ENCODE data around the gene CNIH4. TPM values are rescaled to one million over a fixed set of nuclear protein-coding genes. Genes with fewer than 3 reads are reported as not detected.

Gene CNIH4
- total RNA-seq, 1 experiment from 2014 or later, result 48.9 TPM

DNA sequence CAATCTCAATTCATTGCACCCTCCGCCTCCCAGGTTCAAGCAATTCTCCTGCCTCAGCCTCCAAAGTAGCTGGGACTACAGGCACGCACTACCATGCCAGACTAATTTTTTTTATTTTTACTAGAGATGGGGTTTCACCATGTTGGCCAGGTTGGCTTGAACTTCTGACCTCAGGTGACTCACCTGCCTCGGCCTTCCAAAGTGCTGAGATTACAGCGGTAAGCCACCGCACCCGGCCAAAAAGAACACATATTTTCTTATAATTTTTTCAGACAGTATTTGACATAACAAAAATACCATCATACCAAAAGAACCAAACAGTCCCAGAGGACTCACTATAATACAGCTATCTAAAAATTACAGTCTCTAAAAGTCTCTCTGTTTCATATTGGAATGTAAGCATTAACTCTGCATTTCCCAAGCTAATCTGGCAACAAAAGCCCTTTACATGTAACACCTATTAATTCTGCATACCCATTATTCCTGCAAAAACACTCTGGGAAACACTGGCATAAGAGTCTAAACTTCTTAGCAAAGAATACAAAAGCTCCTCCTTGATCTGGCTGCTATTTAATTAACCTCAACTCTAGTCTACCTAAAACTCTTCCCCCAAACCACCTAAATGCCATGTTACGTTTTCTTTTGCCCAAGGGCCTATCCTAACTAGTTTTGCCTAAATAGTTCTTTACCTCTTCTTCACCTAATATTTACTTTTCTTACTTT, 51.1 kb downstream of the CNIH4 start:
- Histone ChIP-seq H3K79me2 (ENCODE audit: insufficient read depth, low read length) (peaks cover 29% of the 10 kb centered on the region), H3K27me3 (ENCODE audit: insufficient read depth, low read length) (no peaks in the 10 kb centered on the region), H3K4me2 (ENCODE audit: low read length) (peak overlapping the region; percentile 56), H3K9me3 (ENCODE audit: control insufficient read depth in 1 of 2, insufficient read depth in 1 of 2, low read depth in 1 of 2, low read length in 2 of 2) (no peaks in the 10 kb centered on the region), H3K27ac (ENCODE audit: low read depth, low read length) (peak overlapping the region; percentile 12; the same call in 1 of the 2 replicates), H3K4me3 (replicated peaks in 1 of 2; ENCODE audit: low read depth in 1 of 2, low read length in 2 of 2) (peak overlapping the region in 1 of 2 experiments; percentile 10; a peak in 1 of 4 replicates), H3K36me3 (ENCODE audit: control insufficient read depth in 1 of 2, insufficient read depth in 2 of 2, low read length in 2 of 2) (peaks cover 18 to 49% of the 10 kb centered on the region in 2 experiments), H4K20me1 (ENCODE audit: insufficient read depth) (no peaks in the 10 kb centered on the region), H2AFZ (ENCODE audit: low read depth, low read length, poor library complexity, severe bottlenecking) (no peak overlapping the region), H3K4me1 (ENCODE audit: control insufficient read depth in 1 of 2, insufficient read depth in 2 of 2, low read length in 2 of 2) (peaks cover 17 to 29% of the 10 kb centered on the region in 2 experiments; a peak in 3 of 4 replicates), H3K9ac (ENCODE audit: low read length) (0 out of 2 replicates have a peak overlapping the region, but pooled peaks have one; percentile 11), H3K9me2 (ENCODE audit: insufficient read depth) (no peaks in the 10 kb centered on the region)
- intact Hi-C loops (cut with micrococcal nuclease), result no loop called here
- ATAC-seq (peak; percentile 83), DNase-seq (ENCODE audit: low read depth, low spot score) (peak; percentile 19)
- CTCF ChIA-PET, result interaction anchor here (1.3 kb wide), 1 partner anchor 292 kb away, joined by 3 read pairs; no protein-coding TSS in a partner anchor
- TF ChIP-seq, protein P1, sequence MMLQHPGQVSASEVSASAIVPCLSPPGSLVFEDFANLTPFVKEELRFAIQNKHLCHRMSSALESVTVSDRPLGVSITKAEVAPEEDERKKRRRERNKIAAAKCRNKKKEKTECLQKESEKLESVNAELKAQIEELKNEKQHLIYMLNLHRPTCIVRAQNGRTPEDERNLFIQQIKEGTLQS (IDR thresholded peaks at IDR 0.05), result no peak
- no peak for TF ChIP-seq ZNF274 (IDR thresholded peaks at IDR 0.05; ENCODE audit: low read depth, low read length)
- TF ChIP-seq YY1 (IDR thresholded peaks at IDR 0.05; ENCODE audit: extremely low read depth, insufficient replicate concordance, low read depth, low read length), result no peak
- peak; percentile 56 for TF ChIP-seq FOSL1 (IDR thresholded peaks at IDR 0.05; ENCODE audit: low read depth)
- no peak for TF ChIP-seq SRF (IDR thresholded peaks at IDR 0.05; ENCODE audit: low read depth)
- TF ChIP-seq, protein P2, sequence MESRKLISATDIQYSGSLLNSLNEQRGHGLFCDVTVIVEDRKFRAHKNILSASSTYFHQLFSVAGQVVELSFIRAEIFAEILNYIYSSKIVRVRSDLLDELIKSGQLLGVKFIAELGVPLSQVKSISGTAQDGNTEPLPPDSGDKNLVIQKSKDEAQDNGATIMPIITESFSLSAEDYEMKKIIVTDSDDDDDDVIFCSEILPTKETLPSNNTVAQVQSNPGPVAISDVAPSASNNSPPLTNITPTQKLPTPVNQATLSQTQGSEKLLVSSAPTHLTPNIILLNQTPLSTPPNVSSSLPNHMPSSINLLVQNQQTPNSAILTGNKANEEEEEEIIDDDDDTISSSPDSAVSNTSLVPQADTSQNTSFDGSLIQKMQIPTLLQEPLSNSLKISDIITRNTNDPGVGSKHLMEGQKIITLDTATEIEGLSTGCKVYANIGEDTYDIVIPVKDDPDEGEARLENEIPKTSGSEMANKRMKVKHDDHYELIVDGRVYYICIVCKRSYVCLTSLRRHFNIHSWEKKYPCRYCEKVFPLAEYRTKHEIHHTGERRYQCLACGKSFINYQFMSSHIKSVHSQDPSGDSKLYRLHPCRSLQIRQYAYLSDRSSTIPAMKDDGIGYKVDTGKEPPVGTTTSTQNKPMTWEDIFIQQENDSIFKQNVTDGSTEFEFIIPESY (IDR thresholded peaks at IDR 0.05; ENCODE audit: extremely low read depth, insufficient replicate concordance, low read length), result no peak
- peak; percentile 19; the same call in 1 of the 2 replicates for TF ChIP-seq JUND (IDR thresholded peaks at IDR 0.05)
- no peak for TF ChIP-seq CBX3 (IDR thresholded peaks at IDR 0.05; ENCODE audit: low read depth)
- no peak for TF ChIP-seq SIN3A (IDR thresholded peaks at IDR 0.05; ENCODE audit: low read depth)
- no peak for TF ChIP-seq EZH2 (IDR thresholded peaks at IDR 0.05)
- TF ChIP-seq, protein P3, sequence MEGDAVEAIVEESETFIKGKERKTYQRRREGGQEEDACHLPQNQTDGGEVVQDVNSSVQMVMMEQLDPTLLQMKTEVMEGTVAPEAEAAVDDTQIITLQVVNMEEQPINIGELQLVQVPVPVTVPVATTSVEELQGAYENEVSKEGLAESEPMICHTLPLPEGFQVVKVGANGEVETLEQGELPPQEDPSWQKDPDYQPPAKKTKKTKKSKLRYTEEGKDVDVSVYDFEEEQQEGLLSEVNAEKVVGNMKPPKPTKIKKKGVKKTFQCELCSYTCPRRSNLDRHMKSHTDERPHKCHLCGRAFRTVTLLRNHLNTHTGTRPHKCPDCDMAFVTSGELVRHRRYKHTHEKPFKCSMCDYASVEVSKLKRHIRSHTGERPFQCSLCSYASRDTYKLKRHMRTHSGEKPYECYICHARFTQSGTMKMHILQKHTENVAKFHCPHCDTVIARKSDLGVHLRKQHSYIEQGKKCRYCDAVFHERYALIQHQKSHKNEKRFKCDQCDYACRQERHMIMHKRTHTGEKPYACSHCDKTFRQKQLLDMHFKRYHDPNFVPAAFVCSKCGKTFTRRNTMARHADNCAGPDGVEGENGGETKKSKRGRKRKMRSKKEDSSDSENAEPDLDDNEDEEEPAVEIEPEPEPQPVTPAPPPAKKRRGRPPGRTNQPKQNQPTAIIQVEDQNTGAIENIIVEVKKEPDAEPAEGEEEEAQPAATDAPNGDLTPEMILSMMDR (IDR thresholded peaks at IDR 0.05 in 2 of 3, conservative IDR thresholded peaks at IDR 0.05 in 1 of 3; ENCODE audit: borderline replicate concordance in 1 of 3, insufficient read depth in 1 of 3, low read depth in 2 of 3, low read length in 2 of 3), result no peak
- TF ChIP-seq CEBPB (IDR thresholded peaks at IDR 0.05; ENCODE audit: low read depth), result no peak
- POLR2A ChIA-PET, result no interaction called here
- BruUV-seq (replicated peaks), result no TSS peak
- RAD21 ChIA-PET (ENCODE audit: low non-redundant PET in 1 of 2, low total read pairs in 2 of 2, uncharacterized antibody in 2 of 2, unreplicated experiment in 2 of 2), result interaction anchor here in 1 of 2 experiments (1.5 kb wide), 1 partner anchor 49 kb away, joined by 3 read pairs; no protein-coding TSS in a partner anchor

Data from HCT116 (cell line).